ENCODE data around the gene LMNA. TPM values are rescaled to one million over a fixed set of nuclear protein-coding genes. Genes with fewer than 3 reads are reported as not detected.

LMNA gene
- total and polyA plus RNA-seq, 7 experiments from 2014 or later: 0.20 to 470 (median 11.8) TPM; not detected in 1

GRCh38 chr1:156160000-156160742 lies 45.7 kb downstream of the LMNA start:
- intact Hi-C loops (cut with micrococcal nuclease): no loop called here
- peaks cover 4 to 38% (median 20%) of the 10 kb centered on the region in 7 donors for H3K4me1 Mint-ChIP-seq
- H3K4me1 ChIP-seq (ENCODE audit: control insufficient read depth in 2 of 2, insufficient read depth in 2 of 2, low read length in 2 of 2): peaks cover 5 to 11% of the 10 kb centered on the region in 2 donors

GRCh38 chr1:156160743-156161171 lies 46.2 kb downstream of the LMNA start:
- Mint-ChIP-seq H3K36me3 (peaks cover 0 to 4% (median 0%) of the 10 kb centered on the region in 5 donors), H3K27ac (peak overlapping the region in 5 of 9 donors; percentile 48 to 81 (median 73)), H3K4me3 (peak overlapping the region; percentile 67 to 92 (median 81)), H3K27me3 (no peaks in the 10 kb centered on the region), H3K9me3 (peaks cover 0 to 3% (median 0%) of the 10 kb centered on the region in 11 donors), H3K4me1 (peaks cover 4 to 40% (median 20%) of the 10 kb centered on the region in 7 donors)
- Histone ChIP-seq H3K9me3 (ENCODE audit: control insufficient read depth in 2 of 3, low read length in 3 of 3) (no peaks in the 10 kb centered on the region), H3K27me3 (ENCODE audit: control insufficient read depth in 2 of 2, insufficient read depth in 2 of 2, low read length in 2 of 2) (no peaks in the 10 kb centered on the region), H3K27ac (ENCODE audit: low read depth, low read length) (no peak overlapping the region), H3K4me3 (ENCODE audit: low read length) (peak overlapping the region; percentile 47), H3K36me3 (ENCODE audit: control insufficient read depth in 2 of 3, insufficient read depth in 3 of 3, low read length in 3 of 3) (no peaks in the 10 kb centered on the region), H3K4me1 (ENCODE audit: control insufficient read depth in 2 of 2, insufficient read depth in 2 of 2, low read length in 2 of 2) (peaks cover 5 to 11% of the 10 kb centered on the region in 2 donors)
- ATAC-seq (peak; percentile 89), DNase-seq (peak in 7 of 9 donors; percentile 14 to 67 (median 33))
- POLR2A ChIA-PET: interaction anchor here (1.9 kb wide), 1 partner anchor 52 kb away, joined by 8 read pairs; the partner anchor contains the start of gene PMF1
- intact Hi-C loops (cut with micrococcal nuclease): loop anchor here in 1 of 2 donors (1.0 kb wide), 2 partner anchors 33 to 53 kb away; partner anchors contain the start of gene PMF1
- CTCF ChIA-PET: interaction anchor here (1.0 kb wide), 1 partner anchor 10 kb away, joined by 3 read pairs; no protein-coding TSS in a partner anchor

More at GRCh38 chr1:156160000-156160742, 45.7 kb downstream of the LMNA start:
- CTCF ChIA-PET: interaction anchor here (0.6 kb wide), 1 partner anchor 1994 kb away, joined by 6 read pairs; no protein-coding TSS in a partner anchor
- peaks cover 0 to 3% (median 0%) of the 10 kb centered on the region in 11 donors for H3K9me3 Mint-ChIP-seq
- ATAC-seq (no peak), DNase-seq (no peak)
- H3K27ac Mint-ChIP-seq: peak overlapping the region in 5 of 9 donors; percentile 17 to 81 (median 78)
- Histone ChIP-seq H3K27me3 (ENCODE audit: control insufficient read depth in 2 of 2, insufficient read depth in 2 of 2, low read length in 2 of 2) (no peaks in the 10 kb centered on the region), H3K9me3 (ENCODE audit: control insufficient read depth in 2 of 3, low read length in 3 of 3) (no peaks in the 10 kb centered on the region), H3K4me3 (ENCODE audit: low read length) (peak overlapping the region; percentile 47), H3K27ac (ENCODE audit: low read depth, low read length) (no peak overlapping the region), H3K36me3 (ENCODE audit: control insufficient read depth in 2 of 3, insufficient read depth in 3 of 3, low read length in 3 of 3) (no peaks in the 10 kb centered on the region)
- peak overlapping the region; percentile 67 to 92 (median 81) for H3K4me3 Mint-ChIP-seq
- POLR2A ChIA-PET: interaction anchor here (0.6 to 1.9 kb wide), 2 partner anchors 52 to 570 kb away, joined by 3 to 8 read pairs; partner anchors contain the start of gene PMF1
- peaks cover 0 to 3% (median 0%) of the 10 kb centered on the region in 5 donors for H3K36me3 Mint-ChIP-seq
- H3K27me3 Mint-ChIP-seq: no peaks in the 10 kb centered on the region

GRCh38 chr1:156162430-156163037 lies 48.0 kb downstream of the LMNA start:
- no peaks in the 10 kb centered on the region for H3K27me3 ChIP-seq (ENCODE audit: control insufficient read depth in 2 of 2, insufficient read depth in 2 of 2, low read length in 2 of 2)
- H3K4me1 Mint-ChIP-seq: peaks cover 4 to 30% (median 15%) of the 10 kb centered on the region in 7 donors
- H3K27ac Mint-ChIP-seq: peak overlapping the region in 1 of 9 donors; percentile 63
- no peaks in the 10 kb centered on the region for H3K27me3 Mint-ChIP-seq
- H3K36me3 Mint-ChIP-seq: peaks cover 0 to 6% (median 0%) of the 10 kb centered on the region in 5 donors
- no peak overlapping the region for H3K27ac ChIP-seq (ENCODE audit: low read depth, low read length)
- ChIA-PET CTCF (interaction anchor here (1.2 kb wide), 1 partner anchor 15 kb away, joined by 6 read pairs; no protein-coding TSS in a partner anchor), POLR2A (no interaction called here)
- DNase-seq (no peak), ATAC-seq (no peak)
- H3K36me3 ChIP-seq (ENCODE audit: control insufficient read depth in 2 of 3, insufficient read depth in 3 of 3, low read length in 3 of 3): no peaks in the 10 kb centered on the region
- intact Hi-C loops (cut with micrococcal nuclease): no loop called here
- H3K4me3 ChIP-seq (ENCODE audit: low read length): no peak overlapping the region
- H3K9me3 ChIP-seq (ENCODE audit: control insufficient read depth in 2 of 3, low read length in 3 of 3): no peaks in the 10 kb centered on the region
- H3K4me3 Mint-ChIP-seq: peak overlapping the region in 3 of 10 donors; percentile 20 to 92 (median 29)
- H3K9me3 Mint-ChIP-seq: peaks cover 0 to 3% (median 0%) of the 10 kb centered on the region in 11 donors
- H3K4me1 ChIP-seq (ENCODE audit: control insufficient read depth in 2 of 2, insufficient read depth in 2 of 2, low read length in 2 of 2): peaks cover 5 to 6% of the 10 kb centered on the region in 2 donors

DNA sequence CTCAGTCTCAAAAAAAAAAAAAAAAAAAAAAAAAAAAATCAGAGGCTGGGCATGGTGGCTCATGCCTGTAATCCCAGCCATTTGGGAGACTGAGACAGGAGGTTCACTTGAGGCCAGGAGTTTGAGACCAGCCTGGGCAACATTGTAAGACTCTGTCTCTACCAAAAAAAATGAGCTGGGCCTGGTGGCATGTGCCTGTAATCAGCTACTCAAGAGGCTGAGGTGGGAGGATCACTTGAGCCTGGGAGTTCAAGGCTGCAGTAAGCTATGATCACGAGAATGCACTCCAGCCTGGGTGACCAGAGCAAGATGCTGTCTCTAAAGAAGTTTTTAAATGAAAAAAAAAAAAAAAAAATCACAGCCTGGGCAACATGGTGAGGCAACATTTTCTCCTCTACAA lies 49.2 kb downstream of the LMNA start:
- ATAC-seq (no peak), DNase-seq (no peak)
- no peaks in the 10 kb centered on the region for H3K27me3 Mint-ChIP-seq
- Histone ChIP-seq H3K9me3 (ENCODE audit: control insufficient read depth in 2 of 3, low read length in 3 of 3) (no peaks in the 10 kb centered on the region), H3K36me3 (ENCODE audit: control insufficient read depth in 2 of 3, insufficient read depth in 3 of 3, low read length in 3 of 3) (no peaks in the 10 kb centered on the region), H3K27me3 (ENCODE audit: control insufficient read depth in 2 of 2, insufficient read depth in 2 of 2, low read length in 2 of 2) (no peaks in the 10 kb centered on the region), H3K4me3 (ENCODE audit: low read length) (no peak overlapping the region), H3K4me1 (ENCODE audit: control insufficient read depth in 2 of 2, insufficient read depth in 2 of 2, low read length in 2 of 2) (peaks cover 3 to 5% of the 10 kb centered on the region in 2 donors), H3K27ac (ENCODE audit: low read depth, low read length) (no peak overlapping the region)
- ChIA-PET CTCF (interaction anchor here (1.7 kb wide), 1 partner anchor 17 kb away, joined by 5 read pairs; no protein-coding TSS in a partner anchor), POLR2A (interaction anchor here (0.5 to 1.4 kb wide), 3 partner anchors 10 to 752 kb away, joined by 3 to 6 read pairs (median 4); no protein-coding TSS in a partner anchor)
- intact Hi-C loops (cut with micrococcal nuclease): no loop called here
- peaks cover 0 to 7% (median 0%) of the 10 kb centered on the region in 5 donors for H3K36me3 Mint-ChIP-seq
- H3K4me3 Mint-ChIP-seq: no peak overlapping the region
- no peak overlapping the region for H3K27ac Mint-ChIP-seq
- H3K9me3 Mint-ChIP-seq: peaks cover 0 to 3% (median 0%) of the 10 kb centered on the region in 11 donors
- peaks cover 4 to 29% (median 15%) of the 10 kb centered on the region in 7 donors for H3K4me1 Mint-ChIP-seq

GRCh38 chr1:156164125-156164831 lies 49.8 kb downstream of the LMNA start:
- H3K36me3 ChIP-seq (ENCODE audit: control insufficient read depth in 2 of 3, insufficient read depth in 3 of 3, low read length in 3 of 3): no peaks in the 10 kb centered on the region
- no peak overlapping the region for H3K27ac ChIP-seq (ENCODE audit: low read depth, low read length)
- POLR2A ChIA-PET: interaction anchor here (0.5 to 1.6 kb wide), 5 partner anchors 9 to 752 kb away, joined by 3 to 6 read pairs (median 4); partner anchors contain the start of gene PMF1

More at GRCh38 chr1:156164125-156164831, 49.8 kb downstream of the LMNA start:
- CTCF ChIA-PET: interaction anchor here (1.7 kb wide), 1 partner anchor 17 kb away, joined by 5 read pairs; no protein-coding TSS in a partner anchor
- ATAC-seq (no peak), DNase-seq (no peak)
- no peaks in the 10 kb centered on the region for H3K27me3 Mint-ChIP-seq
- H3K4me3 Mint-ChIP-seq: no peak overlapping the region
- no peak overlapping the region for H3K4me3 ChIP-seq (ENCODE audit: low read length)
- H3K9me3 ChIP-seq (ENCODE audit: control insufficient read depth in 2 of 3, low read length in 3 of 3): no peaks in the 10 kb centered on the region
- H3K9me3 Mint-ChIP-seq: peaks cover 0 to 3% (median 0%) of the 10 kb centered on the region in 11 donors
- no peaks in the 10 kb centered on the region for H3K27me3 ChIP-seq (ENCODE audit: control insufficient read depth in 2 of 2, insufficient read depth in 2 of 2, low read length in 2 of 2)
- H3K36me3 Mint-ChIP-seq: peaks cover 0 to 7% (median 0%) of the 10 kb centered on the region in 5 donors
- peaks cover 3 to 5% of the 10 kb centered on the region in 2 donors for H3K4me1 ChIP-seq (ENCODE audit: control insufficient read depth in 2 of 2, insufficient read depth in 2 of 2, low read length in 2 of 2)
- intact Hi-C loops (cut with micrococcal nuclease): no loop called here
- H3K4me1 Mint-ChIP-seq: peaks cover 4 to 26% (median 15%) of the 10 kb centered on the region in 7 donors
- H3K27ac Mint-ChIP-seq: no peak overlapping the region
